Panc1 (cell line): ENCODE data around the gene SMG6.

Experiments
- CTCF ChIP-seq: fragments of 450-650 bp; IDR thresholded peaks from 2 replicates; pipeline ENCODE4 v1.5.1; 2017; ENCODE audit warnings: mild to moderate bottlenecking
- POLR2AphosphoS5 ChIP-seq: IDR thresholded peaks from 2 replicates; pipeline ENCODE4 v1.6.1; 2012; ENCODE audit warnings: mild to moderate bottlenecking, low read depth, low read length, moderate library complexity
- REST ChIP-seq, 2 experiments: IDR thresholded peaks; 2 replicates each; pipeline ENCODE4 v1.6.1; 2011 to 2012; ENCODE audit warnings: low read depth in 2 of 2, control low read depth in 1 of 2, low read length in 1 of 2, mild to moderate bottlenecking in 1 of 2, moderate library complexity in 1 of 2; ENCODE audit not compliant: insufficient read depth in 1 of 2
- SIN3A ChIP-seq: IDR thresholded peaks from 2 replicates; pipeline ENCODE4 v1.6.1; 2012; ENCODE audit warnings: low read depth, mild to moderate bottlenecking, low read length, moderate library complexity, borderline replicate concordance; ENCODE audit not compliant: insufficient read depth
- TCF7L2 ChIP-seq: IDR thresholded peaks from 2 replicates; pipeline ENCODE4 v1.6.1; 2011; ENCODE audit warnings: mild to moderate bottlenecking, low read depth, low read length, inconsistent platforms

- no peak for TF ChIP-seq CTCF
- no peak for TF ChIP-seq POLR2AphosphoS5
- no peak for TF ChIP-seq SIN3A
- TF ChIP-seq REST (IDR thresholded peaks at IDR 0.05; ENCODE audit: insufficient read depth in 1 of 2, low read depth in 2 of 2, low read length in 1 of 2): no peak
- TF ChIP-seq TCF7L2: no peak
Measured at GRCh38 chr17:2015314-2015713, 288.3 kb downstream of the SMG6 start.
